Stimulated activated CD4-positive, alpha-beta T cell treated with anti-CD3 and anti-CD28 coated beads, TNF-alpha, amount 100 ng/mL, for 24 hours (primary cell): ENCODE measurements around the gene PPP1R9A.

Source experiments
- DNase-seq, 3 experiments: peaks; one replicate each; pipeline ENCODE4 v3.0.0-alpha.2; 2020; ENCODE audit warnings: low read depth in 3 of 3

The PPP1R9A gene

DNA sequence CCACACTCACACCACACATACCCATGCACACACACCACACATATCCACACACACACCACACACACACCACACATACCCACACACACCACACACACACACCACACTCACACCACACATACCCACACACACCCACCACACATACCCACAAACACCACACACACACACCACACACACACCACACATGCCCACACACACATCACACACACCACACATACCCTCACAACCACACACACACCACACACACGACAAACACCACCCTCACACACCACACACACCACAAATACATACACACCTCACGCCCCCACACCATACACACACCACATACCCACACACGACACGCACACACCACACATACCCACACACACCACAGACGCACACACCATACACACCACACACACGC lies 297.2 kb downstream of the PPP1R9A start:
- no peak for DNase-seq

DNA sequence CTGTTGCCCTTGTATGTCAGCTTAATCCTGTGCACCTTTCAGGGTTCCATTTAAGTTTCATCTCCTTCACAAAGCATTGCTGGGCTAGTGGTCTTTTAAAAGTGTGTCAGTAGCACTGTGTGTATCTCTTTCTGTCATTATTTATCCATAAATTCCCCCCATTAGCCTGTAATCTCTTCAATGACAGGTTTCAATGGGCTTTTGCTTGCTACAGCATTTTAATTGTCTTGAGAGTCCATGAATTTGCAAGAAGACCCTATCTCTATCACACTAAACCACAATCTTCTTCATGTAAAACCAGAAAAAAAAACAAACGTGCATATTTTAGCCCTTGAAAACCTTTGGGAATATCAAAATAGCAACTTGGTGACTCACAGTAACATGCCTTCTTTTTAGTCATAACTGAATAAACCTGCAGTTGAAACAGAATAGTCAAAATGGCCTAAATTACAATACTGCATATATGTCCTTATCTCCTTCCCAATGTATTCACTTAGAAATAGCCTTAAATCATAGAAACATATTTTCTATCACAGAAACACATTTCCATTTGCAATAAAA lies 298.4 kb downstream of the PPP1R9A start:
- no peak for DNase-seq

DNA sequence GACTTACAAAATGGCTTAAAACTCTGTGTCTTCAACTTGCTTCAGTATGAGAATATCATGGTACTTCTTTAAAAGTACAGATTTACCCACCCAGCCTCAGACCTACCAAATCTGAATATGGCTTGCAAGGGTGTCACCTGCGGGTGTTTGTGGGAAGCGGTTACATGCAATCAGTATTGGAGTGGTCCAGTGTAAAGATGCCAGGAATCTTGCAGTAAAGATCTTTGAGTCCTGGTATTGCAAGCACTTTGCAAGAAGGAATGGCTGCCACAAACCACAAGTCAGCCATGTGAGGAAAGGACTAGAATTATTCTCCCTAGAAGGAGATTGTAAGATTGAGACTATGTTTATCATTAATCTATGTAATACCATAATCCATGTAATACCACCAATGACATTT lies 301.9 kb downstream of the PPP1R9A start:
- DNase-seq: no peak

DNA sequence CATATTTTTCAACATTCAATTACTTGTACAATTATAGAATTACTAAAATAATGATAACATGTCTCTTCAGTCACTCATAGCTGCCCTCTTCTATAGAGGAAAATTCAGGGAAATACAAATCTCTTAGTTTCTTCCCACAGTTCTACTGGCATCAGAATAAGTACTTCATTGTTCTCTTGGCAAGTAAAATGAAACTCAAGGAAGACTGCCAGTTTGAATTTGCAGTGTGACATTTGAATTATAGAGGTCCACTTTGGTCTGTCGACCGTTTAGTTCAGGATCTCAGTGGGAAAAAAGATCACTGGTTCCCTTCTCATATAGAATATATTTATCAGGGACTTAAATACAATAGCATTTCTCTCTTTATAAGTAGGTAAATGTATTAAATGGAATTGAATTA lies 302.4 kb downstream of the PPP1R9A start:
- DNase-seq: no peak

DNA sequence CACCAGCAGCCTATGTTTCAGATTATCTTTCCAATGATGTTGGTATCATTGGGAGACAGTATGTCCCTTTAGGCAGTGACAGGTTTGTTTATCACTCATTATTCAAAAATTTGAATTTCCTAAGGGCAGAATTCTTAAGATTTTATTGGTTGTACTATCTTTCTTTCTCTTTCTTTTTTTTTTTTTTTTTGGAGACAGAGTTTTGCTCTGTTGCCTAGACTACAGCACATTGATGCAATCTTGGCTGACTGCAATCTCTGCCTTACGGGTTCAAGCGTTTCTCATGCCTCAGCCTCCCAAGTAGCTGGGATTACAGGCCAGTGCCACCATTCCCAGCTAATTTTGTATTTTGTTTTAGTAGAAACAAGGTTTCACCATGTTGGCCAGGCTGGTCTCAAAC lies 305.8 kb downstream of the PPP1R9A start:
- DNase-seq: no peak

DNA sequence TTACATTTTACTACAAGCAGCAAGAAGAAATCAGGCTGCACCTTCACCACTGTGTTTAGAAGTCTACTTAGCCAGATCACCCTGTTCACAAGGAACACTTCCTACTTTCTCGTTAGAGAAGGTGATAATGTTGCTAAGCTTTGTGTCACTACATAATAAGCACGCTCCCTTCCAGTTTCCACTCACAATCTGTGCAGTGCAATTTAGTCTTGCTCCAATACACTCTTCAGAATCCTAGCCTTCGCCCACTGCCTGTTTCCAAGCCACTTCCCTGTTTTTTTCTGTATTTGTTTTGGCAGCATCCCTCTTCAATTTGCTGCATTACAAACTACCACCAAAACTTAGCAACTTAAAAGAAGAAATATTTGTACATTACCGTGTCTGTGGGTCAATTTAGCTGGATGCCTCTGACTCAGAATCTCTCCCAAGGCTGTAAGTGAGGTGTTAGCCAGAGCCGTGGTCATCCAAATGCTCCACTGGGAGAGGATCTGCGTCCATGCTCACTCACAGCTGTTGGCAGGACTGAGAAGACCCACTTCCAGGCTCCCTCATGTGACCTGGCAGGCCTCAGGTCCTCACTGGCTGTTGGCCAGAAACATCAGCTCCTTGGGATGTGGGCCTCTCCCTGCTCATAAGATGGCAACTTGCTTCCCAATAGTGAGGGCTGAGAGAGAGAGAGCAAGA lies 306.6 kb downstream of the PPP1R9A start:
- DNase-seq: no peak

DNA sequence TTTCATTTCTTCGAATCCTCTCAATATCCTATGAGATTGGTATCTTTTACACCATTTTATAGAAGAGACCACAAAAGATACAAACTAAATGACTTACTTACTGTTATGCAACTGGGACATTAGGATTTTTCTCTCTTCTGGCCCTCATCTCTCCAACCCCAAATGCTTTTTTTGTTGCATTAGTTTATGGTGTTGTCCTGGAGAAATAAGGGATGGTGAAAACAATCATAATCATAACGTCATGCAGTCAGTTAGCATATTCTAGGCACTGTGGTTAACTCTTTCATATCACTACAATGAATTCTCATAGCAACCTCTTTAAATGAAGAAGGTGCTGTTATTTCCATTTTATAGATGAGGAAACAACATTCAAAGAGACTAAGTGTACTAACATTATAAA lies 312.3 kb downstream of the PPP1R9A start:
- DNase-seq: no peak

DNA sequence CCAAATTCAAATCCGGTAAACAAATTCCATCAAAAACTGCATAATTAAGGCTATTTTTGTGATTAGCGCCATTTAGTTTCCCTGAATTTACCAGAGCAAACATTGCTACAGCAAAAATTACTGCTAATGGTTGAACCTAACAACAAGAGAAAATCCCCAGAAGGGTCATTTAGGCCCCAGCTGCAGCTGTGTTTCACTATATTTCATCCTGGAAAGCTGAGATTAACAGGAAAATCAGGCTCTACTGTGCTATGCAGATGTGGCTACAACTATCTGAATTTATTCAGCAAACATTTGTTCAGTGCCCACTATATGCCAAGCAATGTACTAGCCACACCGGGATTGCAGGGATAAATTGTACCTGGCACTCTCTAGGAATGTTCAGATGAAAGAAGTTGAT lies 312.9 kb downstream of the PPP1R9A start:
- no peak for DNase-seq

DNA sequence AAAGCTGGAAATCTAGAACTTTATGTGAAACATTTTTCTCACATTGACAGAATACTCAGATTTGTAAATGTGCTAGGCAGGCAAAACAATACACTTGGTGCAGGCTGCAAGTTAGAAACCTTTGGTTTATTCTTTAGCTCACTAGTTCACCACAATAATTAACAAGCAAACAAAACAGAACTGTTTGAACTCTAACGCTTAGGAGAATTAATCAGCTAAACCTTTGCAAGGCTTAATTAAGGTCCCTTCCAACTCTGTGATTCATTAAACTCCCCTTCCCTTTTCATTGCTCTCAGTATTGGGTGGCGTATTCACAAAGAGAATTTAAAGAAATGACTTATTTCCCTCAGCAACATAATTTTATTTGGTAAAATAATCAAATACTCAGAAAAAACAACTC lies 317.9 kb downstream of the PPP1R9A start:
- DNase-seq: no peak

DNA sequence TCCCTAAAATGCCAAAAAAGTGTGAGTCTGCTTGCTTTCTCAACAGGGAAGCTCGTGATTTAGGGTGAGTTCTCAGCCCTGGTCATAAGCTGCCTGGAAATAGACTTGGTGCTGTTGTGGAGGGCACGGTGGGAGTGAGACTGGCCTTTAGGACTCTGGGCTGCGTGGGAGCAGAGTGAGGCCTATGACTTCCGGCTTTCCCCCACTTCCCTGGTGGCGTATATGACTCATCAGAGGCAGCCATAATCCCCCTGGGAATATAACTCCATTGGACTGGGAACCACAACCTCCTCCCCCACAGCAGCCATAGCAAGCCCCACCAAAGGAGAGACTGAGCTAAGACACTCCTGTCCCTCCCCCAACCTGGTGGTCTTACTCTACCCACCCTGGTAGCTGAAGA lies 321.9 kb downstream of the PPP1R9A start:
- DNase-seq: no peak

DNA sequence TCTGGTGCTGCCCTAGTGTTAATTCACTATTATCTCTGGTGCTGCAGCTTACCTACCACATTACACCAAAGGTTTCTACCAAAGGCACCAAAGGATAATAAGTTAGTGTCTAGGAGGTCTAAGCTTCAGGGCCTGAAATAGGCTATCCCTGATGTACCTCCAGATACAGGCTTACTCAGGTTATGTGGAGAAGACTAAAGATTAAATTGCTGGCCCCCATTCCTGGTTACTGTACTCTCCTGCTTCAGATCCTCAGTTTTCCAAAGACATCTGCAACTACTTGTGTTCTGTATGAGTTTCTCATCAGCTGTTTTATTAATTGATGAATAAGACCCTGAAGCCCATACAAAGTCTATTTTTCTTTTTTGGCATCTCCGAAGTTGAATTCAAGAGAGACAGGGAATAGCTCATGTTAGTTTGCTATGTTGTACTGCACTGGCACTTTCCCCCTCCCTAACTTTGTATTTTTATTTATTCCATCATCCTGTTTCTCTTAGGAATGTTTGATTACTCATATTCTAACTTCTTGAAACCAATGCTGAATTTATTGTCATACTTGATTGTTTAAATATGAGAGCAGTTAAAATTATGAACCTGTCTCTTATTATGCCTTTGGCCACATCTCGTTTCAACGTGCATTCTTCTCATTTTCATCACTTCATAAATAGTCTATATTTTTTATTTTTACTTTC lies 331.0 kb downstream of the PPP1R9A start:
- no peak for DNase-seq

DNA sequence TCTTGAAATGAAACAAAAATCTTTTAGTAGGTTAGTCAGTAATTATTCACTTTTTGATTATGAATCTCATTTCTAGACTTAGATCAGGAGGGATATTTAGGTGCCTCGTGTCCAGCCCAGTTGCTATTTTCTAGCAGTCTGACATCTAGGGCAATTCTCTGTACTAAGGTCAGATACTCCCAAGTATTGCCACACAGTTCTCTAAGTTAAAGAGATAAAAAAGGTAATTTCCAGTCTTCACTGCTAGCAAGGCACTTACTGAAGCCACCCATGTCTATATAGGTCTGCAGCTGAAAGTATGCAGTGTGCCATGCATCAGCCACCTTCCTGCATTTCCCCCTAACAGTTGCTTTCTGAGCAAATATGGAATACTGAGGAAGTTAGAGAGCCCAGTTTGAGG lies 333.5 kb downstream of the PPP1R9A start:
- no peak for DNase-seq

DNA sequence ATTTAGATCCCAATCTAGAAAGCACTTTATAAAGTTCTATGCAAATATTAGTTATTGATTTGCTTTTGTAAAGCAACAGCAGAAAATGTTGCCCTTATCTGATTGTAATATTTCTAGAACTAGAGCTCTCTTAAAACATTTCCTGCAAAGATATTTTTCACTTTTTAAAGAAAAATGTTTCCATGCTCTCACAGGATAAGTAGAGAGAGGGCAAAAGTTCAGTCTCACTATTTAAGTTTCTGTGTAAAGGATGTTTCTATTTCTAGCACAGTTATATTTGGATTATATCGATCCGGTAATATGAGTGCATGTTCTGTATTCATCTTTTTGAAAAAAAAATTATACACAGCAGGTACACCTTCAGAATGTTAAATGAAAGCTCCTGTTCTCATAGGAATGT lies 334.9 kb downstream of the PPP1R9A start:
- DNase-seq: no peak

DNA sequence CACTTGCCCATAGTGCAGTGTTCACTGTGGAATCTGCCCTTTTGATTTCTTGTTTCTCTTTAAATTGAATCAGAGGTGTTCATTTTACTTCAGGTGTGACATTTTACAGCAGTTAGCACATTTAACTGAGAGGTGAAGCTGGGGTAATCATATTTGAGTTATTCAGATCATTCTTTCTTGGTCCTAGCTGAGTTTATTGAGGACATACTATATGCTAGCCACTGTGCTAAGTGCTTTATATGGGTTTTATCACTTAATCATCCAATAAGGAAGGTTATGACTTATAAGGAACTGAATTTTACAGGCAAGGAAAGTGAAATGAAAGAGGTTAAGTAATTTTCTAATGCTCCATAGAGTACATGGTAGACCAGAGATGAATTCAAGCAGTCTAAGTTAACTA lies 337.2 kb downstream of the PPP1R9A start:
- no peak for DNase-seq

DNA sequence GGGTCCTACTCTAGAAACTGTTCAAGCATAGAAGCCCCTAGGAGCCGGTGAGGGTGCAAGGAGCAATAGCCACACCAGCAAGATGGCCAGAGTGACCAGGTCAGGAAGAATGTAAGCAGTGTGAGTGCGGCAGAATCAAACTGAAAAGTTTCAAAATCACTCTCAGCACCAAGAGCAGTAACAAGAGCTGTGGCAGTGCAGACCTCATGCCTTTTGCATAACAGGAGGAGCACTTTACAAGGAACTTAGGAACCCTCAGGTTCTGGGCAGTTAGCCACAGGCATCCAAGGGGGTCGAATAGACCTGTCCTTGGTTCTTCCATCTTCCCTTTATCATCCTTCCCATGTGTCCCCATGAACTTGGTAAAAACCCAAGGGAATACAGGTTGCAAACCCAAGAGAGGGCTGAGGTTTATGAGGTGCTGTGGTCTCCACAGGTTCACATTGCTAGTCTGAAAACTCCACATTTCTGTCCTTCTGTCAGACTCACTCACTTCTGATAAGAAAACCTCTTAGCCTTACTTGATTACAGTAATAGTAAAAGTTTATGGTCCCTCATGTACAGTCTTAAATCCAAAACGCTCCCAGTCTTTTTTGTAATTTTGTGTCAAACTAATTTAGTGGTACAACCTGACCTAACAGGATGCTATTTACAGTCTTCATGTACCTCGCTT lies 338.6 kb downstream of the PPP1R9A start:
- no peak for DNase-seq

DNA sequence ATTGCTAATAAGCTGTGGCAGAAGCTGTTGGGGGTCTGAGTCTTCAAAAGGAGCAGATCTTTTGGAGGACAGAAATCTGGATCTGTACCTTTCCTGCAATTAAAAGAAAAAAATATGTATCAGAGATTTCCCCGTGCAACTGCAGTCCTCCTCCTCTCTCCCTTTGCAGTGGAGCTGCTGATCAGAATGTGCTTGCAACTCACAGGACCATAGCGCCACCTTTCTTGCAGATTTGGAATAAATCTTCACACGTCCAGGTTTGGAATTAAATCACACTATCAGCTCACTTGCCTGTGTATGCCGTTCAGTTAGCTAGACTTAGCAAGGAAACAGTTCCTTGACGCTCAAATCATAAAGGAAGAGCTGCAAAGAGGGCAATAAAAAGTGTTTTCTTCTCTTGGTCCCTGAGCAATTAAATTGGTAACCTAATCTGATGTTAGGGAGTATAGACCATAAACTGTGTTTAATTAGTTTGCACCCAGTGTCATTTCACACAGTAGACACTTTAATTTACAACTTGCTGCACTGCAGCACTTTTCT lies 339.5 kb downstream of the PPP1R9A start:
- no peak for DNase-seq

DNA sequence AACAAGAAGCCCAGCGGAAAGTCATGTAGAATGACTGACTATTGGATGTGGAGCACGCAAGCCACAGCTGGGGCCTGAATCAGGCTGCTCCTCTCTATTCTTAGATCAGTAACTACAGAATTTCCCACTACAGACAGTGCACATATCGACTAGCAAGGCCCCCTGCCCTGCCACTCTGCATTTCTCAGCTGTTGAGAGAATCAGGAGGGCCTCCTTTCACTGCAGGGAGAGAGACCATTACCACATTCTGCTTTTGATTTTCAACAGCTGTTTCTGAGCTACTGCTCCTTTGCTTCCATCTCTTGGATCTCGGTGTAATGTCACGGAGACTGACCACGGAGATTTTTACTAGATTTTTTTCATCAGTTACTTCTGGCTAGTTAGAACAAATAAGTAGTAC lies 343.2 kb downstream of the PPP1R9A start:
- DNase-seq: no peak

DNA sequence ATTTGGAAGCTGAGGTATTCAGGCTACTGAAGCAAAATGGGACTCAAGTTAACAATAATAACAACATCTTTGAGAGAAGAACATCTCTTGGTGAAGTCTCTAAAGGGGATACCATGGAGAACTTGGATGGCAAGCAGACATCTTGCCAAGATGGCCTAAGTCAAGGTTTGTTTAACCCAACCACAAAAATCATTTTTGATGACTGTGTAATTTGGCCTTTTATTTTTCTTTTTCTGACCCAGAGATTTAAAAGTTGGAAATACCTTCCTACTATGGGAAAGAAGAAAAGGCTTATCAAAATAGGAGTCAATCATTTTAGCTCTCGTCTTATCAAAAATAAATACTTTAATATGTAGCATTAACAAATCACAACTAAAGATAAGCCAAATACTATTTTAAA lies 344.6 kb downstream of the PPP1R9A start:
- DNase-seq: no peak

DNA sequence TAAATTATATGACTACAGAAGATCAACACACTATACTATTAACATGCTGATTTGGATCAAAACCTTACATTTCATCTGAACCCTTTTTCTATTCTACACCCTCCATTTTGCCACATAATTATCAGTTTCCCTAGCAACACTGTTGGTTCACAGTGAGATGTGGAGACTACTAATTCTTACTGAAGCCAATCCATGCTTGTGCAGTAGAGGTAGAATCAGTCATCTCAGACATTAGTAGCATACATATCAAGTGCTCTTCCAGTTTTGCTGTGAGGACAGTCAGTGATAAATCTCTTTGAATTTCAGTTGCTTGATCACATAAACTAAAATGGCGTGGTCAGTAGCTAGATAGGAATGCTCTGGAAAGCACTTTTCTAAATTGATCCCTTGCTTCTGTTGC lies 346.6 kb downstream of the PPP1R9A start:
- no peak for DNase-seq

DNA sequence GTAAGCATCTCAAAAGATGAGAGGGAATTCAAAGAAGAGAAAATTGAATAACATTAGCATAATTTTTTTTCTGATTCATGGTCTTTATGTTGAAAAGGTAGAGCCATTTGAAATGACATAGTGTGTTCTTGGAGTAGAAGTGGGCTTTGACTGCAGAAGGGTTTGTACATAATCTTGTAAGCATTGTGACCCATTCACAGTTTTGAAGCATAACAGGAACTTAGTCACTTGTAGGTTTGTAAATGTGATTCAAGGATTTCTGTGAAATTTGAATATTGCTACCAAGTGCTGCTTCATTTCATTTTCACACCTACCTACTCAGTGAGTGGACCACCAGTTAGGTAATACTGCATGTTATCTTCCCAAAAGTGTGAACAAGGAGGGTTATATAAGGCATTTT lies 348.3 kb downstream of the PPP1R9A start:
- DNase-seq: no peak

DNA sequence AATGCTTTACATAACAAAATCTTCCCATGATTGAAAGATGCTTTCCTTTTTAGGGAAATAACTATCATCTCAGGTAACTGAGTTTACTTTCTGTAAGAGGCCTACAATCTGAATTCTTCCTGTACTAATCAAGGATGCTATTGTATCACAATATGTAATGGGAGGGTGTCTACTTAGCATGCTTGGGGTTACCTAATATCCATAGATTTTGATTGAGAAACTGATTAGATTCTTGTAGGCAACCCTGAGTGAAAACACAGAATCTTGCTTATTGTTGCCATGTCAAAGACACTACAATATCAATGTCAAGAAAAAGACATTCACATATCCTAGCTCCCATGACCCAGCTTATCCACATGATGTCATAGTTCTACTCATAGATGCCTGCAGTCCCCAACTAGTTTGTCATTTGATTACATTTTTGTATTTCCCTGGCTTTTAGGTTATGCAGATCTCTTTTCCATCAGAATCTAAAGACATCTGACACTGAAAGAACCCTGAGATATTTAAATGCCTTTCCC lies 354.6 kb downstream of the PPP1R9A start:
- DNase-seq: no peak

DNA sequence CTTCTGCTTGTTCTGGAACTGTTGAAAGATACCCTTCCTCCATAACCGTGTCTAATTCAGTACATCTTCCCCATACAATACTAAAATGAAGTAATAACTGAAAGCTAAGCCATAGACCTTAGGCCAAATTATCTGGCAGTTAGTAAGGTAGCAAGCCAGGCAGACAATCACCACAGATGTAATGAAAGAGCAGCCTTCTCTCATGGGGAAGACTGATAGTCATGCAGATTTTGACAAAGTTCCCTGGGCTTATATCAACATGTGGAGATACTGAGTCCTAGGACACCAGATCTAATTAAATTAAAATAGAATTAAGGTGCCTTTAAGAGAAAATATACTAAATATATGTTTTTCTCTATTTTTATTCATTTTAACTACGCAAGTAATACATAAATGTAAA lies 355.5 kb downstream of the PPP1R9A start:
- DNase-seq: no peak
